Hepatocyte (in vitro differentiated cells): ENCODE results near the gene FLACC1. TPM values are rescaled to one million over a fixed set of nuclear protein-coding genes. Genes with fewer than 3 reads are reported as not detected.
"Not testable (repeated sequence)": the region's sequence is repeated elsewhere in the genome, so short reads cannot be mapped to it uniquely, and the experiment has no call there.

Source experiments
- DNase-seq: peaks from one replicate; pipeline ENCODE4 v3.0.0-alpha.2; 2016; ENCODE audit warnings: low spot score
- H2AFZ ChIP-seq: fragments of 200-600 bp; sonication (generic); 2 replicates; pipeline ENCODE4 v1.6.0; 2016; ENCODE audit warnings: antibody characterized with exemption, mild to moderate bottlenecking
- H3K27ac ChIP-seq: fragments of 200-600 bp; sonication (generic); 2 replicates; pipeline ENCODE4 v1.5.1; 2016; ENCODE audit warnings: mild to moderate bottlenecking
- H3K27me3 ChIP-seq: fragments of 200-600 bp; sonication (generic); 2 replicates; pipeline ENCODE4 v1.6.1; 2016
- H3K36me3 ChIP-seq: fragments of 200-600 bp; sonication (generic); replicated peaks from 2 replicates; pipeline ENCODE4 v1.5.1; 2016; ENCODE audit warnings: low read depth; ENCODE audit not compliant: insufficient read depth
- H3K4me1 ChIP-seq: fragments of 200-600 bp; sonication (generic); 2 replicates; pipeline ENCODE4 v1.5.1; 2016; ENCODE audit warnings: mild to moderate bottlenecking, moderate library complexity; ENCODE audit not compliant: insufficient read depth
- H3K4me2 ChIP-seq: fragments of 200-600 bp; sonication (generic); 2 replicates; pipeline ENCODE4 v1.6.0; 2016
- H3K4me3 ChIP-seq: fragments of 200-600 bp; sonication (generic); 2 replicates; pipeline ENCODE4 v1.5.1; 2016; ENCODE audit warnings: mild to moderate bottlenecking
- H3K79me2 ChIP-seq: fragments of 200-600 bp; sonication (generic); 2 replicates; pipeline ENCODE4 v1.6.0; 2017; ENCODE audit warnings: mild to moderate bottlenecking
- H3K9me2 ChIP-seq: fragments of 200-600 bp; sonication (generic); replicated peaks from 2 replicates; pipeline ENCODE4 v1.6.0; 2017; ENCODE audit warnings: mild to moderate bottlenecking; ENCODE audit not compliant: insufficient read depth
- H3K9me3 ChIP-seq: fragments of 200-600 bp; sonication (generic); 2 replicates; pipeline ENCODE4 v1.5.1; 2016; ENCODE audit warnings: low read depth, mild to moderate bottlenecking
- H4K20me1 ChIP-seq: fragments of 200-600 bp; sonication (generic); 2 replicates; pipeline ENCODE4 v1.6.0; 2016; ENCODE audit warnings: mild to moderate bottlenecking; ENCODE audit not compliant: insufficient read depth, poor library complexity, severe bottlenecking
- EZH2 ChIP-seq: fragments of 200-600 bp; sonication (generic); IDR thresholded peaks from 2 replicates; pipeline ENCODE4 v1.6.1; 2016; ENCODE audit warnings: antibody characterized with exemption, mild to moderate bottlenecking, borderline replicate concordance
- EZH2phosphoT487 ChIP-seq: fragments of 200-600 bp; sonication (generic); IDR thresholded peaks from one replicate; pipeline ENCODE4 v1.6.1; 2018; ENCODE audit warnings: antibody characterized with exemption, mild to moderate bottlenecking, low read depth, moderate library complexity; ENCODE audit not compliant: unreplicated experiment, severe bottlenecking
- WGBS: methylation state at CpG from one replicate; pipeline ENCODE4 v1.1.6; 2016; ENCODE audit warnings: low lambda C conversion rate; ENCODE audit errors: missing lambda C conversion rate; 5-methylcytosine and 5-hydroxymethylcytosine counted together
- polyA plus RNA-seq: library from polyadenylated mRNA; unstranded; fragments of >200 nt; fragmentation: Nextera tagmentation; extraction: Ambion mirVana; gene quantifications from 2 replicates; pipeline ENCODE4 v1.2.1, GENCODE V29; 2016
- total RNA-seq: library from RNA; depleted of rRNA; stranded (reverse); fragments of >200 nt; gene quantifications from 2 replicates; pipeline ENCODE4 v1.2.3, GENCODE V29; 2014
- TF ChIP-seq, protein P1 (sequence below): fragments of 200-600 bp; sonication (generic); IDR thresholded peaks from 2 replicates; pipeline ENCODE4 v1.5.1; 2016; ENCODE audit warnings: antibody characterized with exemption, mild to moderate bottlenecking; ENCODE audit not compliant: poor library complexity

Gene FLACC1
- total and polyA plus RNA-seq, 2 experiments from 2014 or later: 0.34 to 0.80 TPM

- TF ChIP-seq EZH2phosphoT487: no peak
- TF ChIP-seq EZH2: no peak
- TF ChIP-seq, protein P1, sequence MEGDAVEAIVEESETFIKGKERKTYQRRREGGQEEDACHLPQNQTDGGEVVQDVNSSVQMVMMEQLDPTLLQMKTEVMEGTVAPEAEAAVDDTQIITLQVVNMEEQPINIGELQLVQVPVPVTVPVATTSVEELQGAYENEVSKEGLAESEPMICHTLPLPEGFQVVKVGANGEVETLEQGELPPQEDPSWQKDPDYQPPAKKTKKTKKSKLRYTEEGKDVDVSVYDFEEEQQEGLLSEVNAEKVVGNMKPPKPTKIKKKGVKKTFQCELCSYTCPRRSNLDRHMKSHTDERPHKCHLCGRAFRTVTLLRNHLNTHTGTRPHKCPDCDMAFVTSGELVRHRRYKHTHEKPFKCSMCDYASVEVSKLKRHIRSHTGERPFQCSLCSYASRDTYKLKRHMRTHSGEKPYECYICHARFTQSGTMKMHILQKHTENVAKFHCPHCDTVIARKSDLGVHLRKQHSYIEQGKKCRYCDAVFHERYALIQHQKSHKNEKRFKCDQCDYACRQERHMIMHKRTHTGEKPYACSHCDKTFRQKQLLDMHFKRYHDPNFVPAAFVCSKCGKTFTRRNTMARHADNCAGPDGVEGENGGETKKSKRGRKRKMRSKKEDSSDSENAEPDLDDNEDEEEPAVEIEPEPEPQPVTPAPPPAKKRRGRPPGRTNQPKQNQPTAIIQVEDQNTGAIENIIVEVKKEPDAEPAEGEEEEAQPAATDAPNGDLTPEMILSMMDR: no peak
Observed at GRCh38 chr2:201246280-201246679, 110.9 kb downstream of the FLACC1 start.

DNA sequence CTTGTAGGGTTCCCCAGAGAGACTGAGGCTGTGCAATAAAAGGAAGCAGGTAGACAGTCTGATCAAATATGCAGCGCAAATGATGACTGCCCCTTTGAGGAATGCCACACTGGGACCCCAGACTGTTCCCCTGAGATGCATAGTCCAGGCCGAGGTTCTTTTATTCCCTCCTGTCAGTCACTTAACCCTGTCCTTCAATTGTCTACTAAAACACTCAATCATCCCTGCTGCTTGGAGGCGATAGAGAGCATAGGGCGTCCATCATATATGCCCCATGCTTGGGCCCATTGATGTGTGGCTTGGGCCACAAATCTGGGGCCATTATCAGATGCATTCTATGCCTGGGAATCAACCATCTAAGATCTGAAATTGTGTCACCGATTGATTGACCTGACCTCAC lies 112.3 kb downstream of the FLACC1 start:
- H3K4me1 ChIP-seq: no peaks in the 10 kb centered on the region
- no peak overlapping the region for H3K4me3 ChIP-seq
- H3K79me2 ChIP-seq: no peaks in the 10 kb centered on the region
- H3K27ac ChIP-seq: no peak overlapping the region
- no peak overlapping the region for H3K4me2 ChIP-seq
- TF ChIP-seq EZH2: no peak
- TF ChIP-seq, protein P1: no peak
- no peak for TF ChIP-seq EZH2phosphoT487
- no peaks in the 10 kb centered on the region for H3K27me3 ChIP-seq
- no peak overlapping the region for H2AFZ ChIP-seq
- DNase-seq: no peak
- no peaks in the 10 kb centered on the region for H3K36me3 ChIP-seq
- no peaks in the 10 kb centered on the region for H3K9me3 ChIP-seq
- no peaks in the 10 kb centered on the region for H3K9me2 ChIP-seq
- WGBS: 95% methylated on average over 5 of the region's 5 CpGs
- H4K20me1 ChIP-seq: no peaks in the 10 kb centered on the region

More at GRCh38 chr2:201246280-201246679, 110.9 kb downstream of the FLACC1 start:
- Histone ChIP-seq H3K36me3 (no peaks in the 10 kb centered on the region), H3K27ac (no peak overlapping the region), H3K9me2 (no peaks in the 10 kb centered on the region), H4K20me1 (no peaks in the 10 kb centered on the region), H3K9me3 (no peaks in the 10 kb centered on the region), H3K4me3 (no peak overlapping the region), H3K27me3 (no peaks in the 10 kb centered on the region), H2AFZ (no peak overlapping the region), H3K4me2 (no peak overlapping the region), H3K4me1 (no peaks in the 10 kb centered on the region), H3K79me2 (no peaks in the 10 kb centered on the region)
- DNase-seq: no peak
- 88% methylated on average over 4 of the region's 4 CpGs for WGBS

DNA sequence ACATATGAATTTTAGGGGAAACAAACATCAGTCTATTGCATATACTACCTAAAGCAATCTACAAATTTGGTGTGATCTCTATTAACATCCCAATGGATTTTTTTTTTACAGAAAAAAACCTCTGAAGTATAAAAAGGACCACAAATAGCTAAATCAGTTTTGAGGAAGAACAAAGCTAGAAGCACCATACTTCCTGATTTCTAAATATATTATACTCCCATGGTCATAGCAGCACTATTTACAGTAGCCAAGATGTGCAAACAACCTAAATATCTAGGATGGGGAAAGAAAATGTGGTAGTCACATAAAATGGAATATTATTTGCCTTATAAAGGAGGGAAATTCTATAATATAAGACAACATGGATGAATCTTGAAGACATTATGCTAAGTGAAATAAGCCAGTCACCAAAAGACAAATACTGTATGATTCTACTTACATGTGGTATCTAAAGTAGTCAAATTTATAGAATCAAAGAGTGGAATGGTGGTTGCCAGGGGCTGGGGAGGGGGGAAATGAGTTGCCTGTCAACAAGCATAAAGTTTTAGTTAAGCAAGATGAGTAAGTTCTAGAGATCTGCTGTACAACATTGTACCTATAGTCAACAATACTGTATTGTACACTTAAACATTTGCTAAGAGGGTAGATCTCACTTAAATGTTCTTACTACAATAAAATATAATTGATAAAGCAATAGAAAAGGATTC lies 114.4 kb downstream of the FLACC1 start:
- no peaks in the 10 kb centered on the region for H3K9me3 ChIP-seq
- no peak for TF ChIP-seq EZH2phosphoT487
- no peak for TF ChIP-seq EZH2
- TF ChIP-seq, protein P1: no peak
- no peak for DNase-seq
- no peaks in the 10 kb centered on the region for H4K20me1 ChIP-seq
- H3K9me2 ChIP-seq: no peaks in the 10 kb centered on the region
- H3K4me1 ChIP-seq: no peaks in the 10 kb centered on the region
- no peaks in the 10 kb centered on the region for H3K79me2 ChIP-seq
- H3K4me2 ChIP-seq: no peak overlapping the region
- H3K4me3 ChIP-seq: no peak overlapping the region
- no peaks in the 10 kb centered on the region for H3K27me3 ChIP-seq
- H2AFZ ChIP-seq: no peak overlapping the region
- no peak overlapping the region for H3K27ac ChIP-seq
- H3K36me3 ChIP-seq: no peaks in the 10 kb centered on the region

GRCh38 chr2:201239167-201239935 lies 117.8 kb downstream of the FLACC1 start:
- not testable (repeated sequence) for H3K27me3 ChIP-seq, H3K79me2 ChIP-seq, H3K9me2 ChIP-seq, H3K4me1 ChIP-seq, H3K27ac ChIP-seq, H2AFZ ChIP-seq, H3K36me3 ChIP-seq, H3K4me2 ChIP-seq, H3K9me3 ChIP-seq, DNase-seq, H3K4me3 ChIP-seq, H4K20me1 ChIP-seq
- 92% methylated on average over 17 of the region's 21 CpGs for WGBS
